ENCODE data around the gene CWC25.

The CWC25 gene

GRCh38 chr17:38853292-38854219 lies 28.4 kb upstream of the CWC25 start, which contains the start of gene RPL23:
TSS of gene RPL23 (minus strand) at chr17:38853721. CDS start at chr17:38853710, 11 bp downstream.
- peak in 10 of 11 experiments; percentile 50 to 95 (median 79); a peak in 16 of 22 replicates for TF ChIP-seq Cebpa-rat (IDR thresholded peaks at IDR 0.05)
- H3K4me3 ChIP-seq = peak within 1 kb of the TSS; percentile 71 to 95 (median 91)
- H3K27ac ChIP-seq = peak within 1 kb of the TSS; percentile 86 to 98 (median 92)

GRCh38 chr17:38852771-38853291 lies 27.7 kb upstream of the CWC25 start:
- H3K36me3 ChIP-seq = peaks cover 50 to 53% (median 52%) of the 10 kb centered on the region in 11 experiments
- H3K4me2 ChIP-seq = peak overlapping the region; percentile 92 to 99 (median 96)
- TF ChIP-seq Cebpa-rat (IDR thresholded peaks at IDR 0.05) = no peak
- H3K9ac ChIP-seq = peak overlapping the region; percentile 87 to 99 (median 94)
- H4K20me1 ChIP-seq = peaks cover 51 to 55% (median 53%) of the 10 kb centered on the region in 11 experiments
- H3K27ac ChIP-seq = peak overlapping the region; percentile 86 to 98 (median 92)
- no peaks in the 10 kb centered on the region; a peak in 2 of 22 replicates for H3K9me3 ChIP-seq (replicated peaks in 1 of 11)
- H3K4me1 ChIP-seq = peaks cover 31 to 51% (median 42%) of the 10 kb centered on the region in 10 experiments
- peak overlapping the region; percentile 71 to 95 (median 91) for H3K4me3 ChIP-seq
- no peaks in the 10 kb centered on the region for H3K27me3 ChIP-seq

More at GRCh38 chr17:38853292-38854219, 28.4 kb upstream of the CWC25 start, which contains the start of gene RPL23:
- no peaks in the 10 kb centered on the region for H3K27me3 ChIP-seq
- H4K20me1 ChIP-seq = peaks cover 44 to 48% (median 45%) of the 10 kb centered on the region in 11 experiments
- H3K4me1 ChIP-seq = peaks cover 31 to 56% (median 43%) of the 10 kb centered on the region in 10 experiments
- no peaks in the 10 kb centered on the region; a peak in 2 of 22 replicates for H3K9me3 ChIP-seq (replicated peaks in 1 of 11)
- peaks cover 43 to 46% (median 45%) of the 10 kb centered on the region in 11 experiments for H3K36me3 ChIP-seq
- H3K4me2 ChIP-seq = peak within 1 kb of the TSS; percentile 92 to 99 (median 96)
- H3K9ac ChIP-seq = peak within 1 kb of the TSS; percentile 87 to 99 (median 94)

- Histone ChIP-seq H3K9me3 (replicated peaks in 1 of 11) (no peaks in the 10 kb centered on the region; a peak in 2 of 22 replicates), H3K9ac (peak overlapping the region; percentile 87 to 99 (median 94)), H3K27ac (peak overlapping the region in 10 of 11 experiments; percentile 16 to 98 (median 92); a peak in 19 of 22 replicates)
Observed at GRCh38 chr17:38851434-38851833, 26.3 kb upstream of the CWC25 start.

GRCh38 chr17:38850374-38850773 lies 25.3 kb upstream of the CWC25 start:
- Histone ChIP-seq H3K9me3 (replicated peaks in 1 of 11) (no peaks in the 10 kb centered on the region; a peak in 2 of 22 replicates), H4K20me1 (peaks cover 61 to 80% (median 77%) of the 10 kb centered on the region in 11 experiments), H3K27ac (no peak overlapping the region), H3K4me1 (peaks cover 31 to 43% (median 36%) of the 10 kb centered on the region in 10 experiments), H3K9ac (peak overlapping the region; percentile 87 to 99 (median 94); a peak in 21 of 22 replicates), H3K27me3 (no peaks in the 10 kb centered on the region), H3K36me3 (peaks cover 67 to 72% (median 70%) of the 10 kb centered on the region in 11 experiments), H3K4me3 (peak overlapping the region; percentile 71 to 95 (median 91)), H3K4me2 (peak overlapping the region; percentile 92 to 99 (median 96))
- TF ChIP-seq Cebpa-rat (IDR thresholded peaks at IDR 0.05) = no peak

More at GRCh38 chr17:38851434-38851833, 26.3 kb upstream of the CWC25 start:
- peaks cover 63 to 67% (median 66%) of the 10 kb centered on the region in 11 experiments for H3K36me3 ChIP-seq
- TF ChIP-seq Cebpa-rat (IDR thresholded peaks at IDR 0.05) = no peak
- H3K4me2 ChIP-seq = peak overlapping the region; percentile 92 to 99 (median 96)
- peaks cover 61 to 69% (median 66%) of the 10 kb centered on the region in 11 experiments for H4K20me1 ChIP-seq
- H3K27me3 ChIP-seq = no peaks in the 10 kb centered on the region
- H3K4me3 ChIP-seq = peak overlapping the region; percentile 71 to 95 (median 91)
- peaks cover 31 to 43% (median 36%) of the 10 kb centered on the region in 10 experiments for H3K4me1 ChIP-seq

- H3K9me3 ChIP-seq (replicated peaks in 1 of 11) = no peaks in the 10 kb centered on the region; a peak in 2 of 22 replicates
- peak overlapping the region in 10 of 11 experiments; percentile 48 to 99 (median 96); a peak in 16 of 22 replicates for H3K4me2 ChIP-seq
- peaks cover 67 to 72% (median 70%) of the 10 kb centered on the region in 11 experiments for H3K36me3 ChIP-seq
- no peak overlapping the region for H3K27ac ChIP-seq
- peaks cover 61 to 90% (median 84%) of the 10 kb centered on the region in 11 experiments for H4K20me1 ChIP-seq
- no peak for TF ChIP-seq Cebpa-rat (IDR thresholded peaks at IDR 0.05)
- H3K9ac ChIP-seq = peak overlapping the region in 5 of 11 experiments; percentile 6 to 99 (median 87); a peak in 6 of 22 replicates
- peaks cover 24 to 44% (median 30%) of the 10 kb centered on the region in 10 experiments for H3K4me1 ChIP-seq
- no peaks in the 10 kb centered on the region for H3K27me3 ChIP-seq
- H3K4me3 ChIP-seq = peak overlapping the region in 2 of 10 experiments; percentile 12 to 95; a peak in 3 of 20 replicates
Observed at GRCh38 chr17:38848939-38849605, 24.0 kb upstream of the CWC25 start.

- TF ChIP-seq Cebpa-rat (IDR thresholded peaks at IDR 0.05) = no peak
- H3K9ac ChIP-seq = peak overlapping the region in 1 of 11 experiments; percentile 51; a peak in 2 of 22 replicates
- H3K36me3 ChIP-seq = peaks cover 67 to 72% (median 70%) of the 10 kb centered on the region in 11 experiments
- H3K27me3 ChIP-seq = no peaks in the 10 kb centered on the region
- H3K4me2 ChIP-seq = peak overlapping the region in 2 of 11 experiments; percentile 96; a peak in 2 of 22 replicates
- H3K4me3 ChIP-seq = no peak overlapping the region
- H3K4me1 ChIP-seq = peaks cover 23 to 42% (median 28%) of the 10 kb centered on the region in 10 experiments
- no peak overlapping the region for H3K27ac ChIP-seq
- H4K20me1 ChIP-seq = peaks cover 61 to 91% (median 84%) of the 10 kb centered on the region in 11 experiments
- no peaks in the 10 kb centered on the region; a peak in 2 of 22 replicates for H3K9me3 ChIP-seq (replicated peaks in 1 of 11)
Observed at GRCh38 chr17:38848557-38848891, 23.4 kb upstream of the CWC25 start.

GRCh38 chr17:38844261-38844757 lies 19.2 kb upstream of the CWC25 start:
- no peaks in the 10 kb centered on the region for H3K9me3 ChIP-seq (replicated peaks in 1 of 11)
- H3K4me1 ChIP-seq = peaks cover under 1 to 20% (median 3%) of the 10 kb centered on the region in 10 experiments; a peak in 14 of 20 replicates
- TF ChIP-seq Cebpa-rat (IDR thresholded peaks at IDR 0.05) = no peak
- peaks cover 24 to 53% (median 45%) of the 10 kb centered on the region in 11 experiments for H4K20me1 ChIP-seq
- peaks cover 0 to 20% (median 10%) of the 10 kb centered on the region in 11 experiments; a peak in 13 of 22 replicates for H3K27me3 ChIP-seq
- H3K4me2 ChIP-seq = no peak overlapping the region
- peaks cover 29 to 35% (median 32%) of the 10 kb centered on the region in 11 experiments for H3K36me3 ChIP-seq
- H3K9ac ChIP-seq = 0 out of 22 replicates have a peak overlapping the region, but pooled peaks of 1 of the 11 experiments have one; percentile 26
- no peak overlapping the region for H3K27ac ChIP-seq
- no peak overlapping the region for H3K4me3 ChIP-seq
